HCT116 (cell line): ENCODE results near the gene ARSB.

ENCODE experiments used
- ELF1 ChIP-seq: IDR thresholded peaks from 2 replicates; pipeline ENCODE4 v1.6.1; 2012; ENCODE audit warnings: low read depth, borderline replicate concordance
- EZH2 ChIP-seq: fragments of 200-600 bp; sonication (generic); IDR thresholded peaks from 2 replicates; pipeline ENCODE4 v1.6.1; 2017; ENCODE audit warnings: antibody characterized with exemption, mixed run types
- EZH2phosphoT487 ChIP-seq: fragments of 200-600 bp; IDR thresholded peaks from 2 replicates; pipeline ENCODE4 v1.6.1; 2018; ENCODE audit warnings: antibody characterized with exemption, borderline replicate concordance
- POLR2A ChIP-seq: IDR thresholded peaks from 2 replicates; pipeline ENCODE4 v1.7.0; 2011; ENCODE audit warnings: borderline replicate concordance; ENCODE audit not compliant: insufficient read depth, insufficient read length; ENCODE audit errors: extremely low read depth
- TF ChIP-seq, protein P1 (sequence below), 3 experiments: fragments of 200-600 bp in 1 of 3; sonication (generic) in 1 of 3; IDR thresholded peaks in 2 of 3; conservative IDR thresholded peaks in 1 of 3; 2 replicates each; pipeline ENCODE4 v1.5.1; 2012 to 2017; ENCODE audit warnings: low read depth in 2 of 3, low read length in 2 of 3, antibody characterized with exemption in 1 of 3, borderline replicate concordance in 1 of 3, control low read depth in 1 of 3, mild to moderate bottlenecking in 1 of 3, mixed read lengths in 1 of 3, mixed run types in 1 of 3, moderate library complexity in 1 of 3; ENCODE audit not compliant: insufficient read depth in 1 of 3

- no peak for TF ChIP-seq EZH2
- TF ChIP-seq POLR2A: no peak
- no peak for TF ChIP-seq EZH2phosphoT487
- TF ChIP-seq, protein P1, sequence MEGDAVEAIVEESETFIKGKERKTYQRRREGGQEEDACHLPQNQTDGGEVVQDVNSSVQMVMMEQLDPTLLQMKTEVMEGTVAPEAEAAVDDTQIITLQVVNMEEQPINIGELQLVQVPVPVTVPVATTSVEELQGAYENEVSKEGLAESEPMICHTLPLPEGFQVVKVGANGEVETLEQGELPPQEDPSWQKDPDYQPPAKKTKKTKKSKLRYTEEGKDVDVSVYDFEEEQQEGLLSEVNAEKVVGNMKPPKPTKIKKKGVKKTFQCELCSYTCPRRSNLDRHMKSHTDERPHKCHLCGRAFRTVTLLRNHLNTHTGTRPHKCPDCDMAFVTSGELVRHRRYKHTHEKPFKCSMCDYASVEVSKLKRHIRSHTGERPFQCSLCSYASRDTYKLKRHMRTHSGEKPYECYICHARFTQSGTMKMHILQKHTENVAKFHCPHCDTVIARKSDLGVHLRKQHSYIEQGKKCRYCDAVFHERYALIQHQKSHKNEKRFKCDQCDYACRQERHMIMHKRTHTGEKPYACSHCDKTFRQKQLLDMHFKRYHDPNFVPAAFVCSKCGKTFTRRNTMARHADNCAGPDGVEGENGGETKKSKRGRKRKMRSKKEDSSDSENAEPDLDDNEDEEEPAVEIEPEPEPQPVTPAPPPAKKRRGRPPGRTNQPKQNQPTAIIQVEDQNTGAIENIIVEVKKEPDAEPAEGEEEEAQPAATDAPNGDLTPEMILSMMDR (IDR thresholded peaks at IDR 0.05 in 2 of 3, conservative IDR thresholded peaks at IDR 0.05 in 1 of 3; ENCODE audit: borderline replicate concordance in 1 of 3, insufficient read depth in 1 of 3, low read depth in 2 of 3, low read length in 2 of 3): no peak
- no peak for TF ChIP-seq ELF1
Measured at GRCh38 chr5:78835176-78835575, 149.9 kb downstream of the ARSB start.
